Keratinocyte (primary cell): Measurements from ENCODE around the gene RNU6-1. TPM values are rescaled to one million over a fixed set of nuclear protein-coding genes. Genes with fewer than 3 reads are reported as not detected.

Source experiments
- DNase-seq: peaks from one replicate; pipeline ENCODE4 v3.0.0-alpha.2; 2011; ENCODE audit warnings: low read depth, missing footprints, low spot score
- FAIRE-seq: peaks from 2 replicates; lab custom pipeline; 2011; peaks lifted over from hg19 to GRCh38; lab: Jason Lieb, UNC
- H2AFZ ChIP-seq: 2 replicates; pipeline ENCODE4 v1.6.0; 2012; ENCODE audit warnings: low read length, control low read depth, inconsistent platforms; ENCODE audit not compliant: control insufficient read depth
- H3K27ac ChIP-seq: 2 replicates; pipeline ENCODE4 v1.5.1; 2011; ENCODE audit warnings: low read length; ENCODE audit not compliant: control insufficient read depth, insufficient read depth
- H3K27me3 ChIP-seq: 3 replicates; pipeline ENCODE4 v1.6.0; 2011; ENCODE audit warnings: low read length; ENCODE audit not compliant: control insufficient read depth, insufficient read depth; ENCODE audit errors: extremely low read depth
- H3K36me3 ChIP-seq, 2 experiments: 2 replicates in 1 of 2; 3 replicates in 1 of 2; pipeline ENCODE4 v1.5.1; 2011; ENCODE audit warnings: low read length in 2 of 2, mild to moderate bottlenecking in 1 of 2; ENCODE audit not compliant: control insufficient read depth in 2 of 2, insufficient read depth in 2 of 2; ENCODE audit errors: extremely low read depth in 1 of 2
- H3K4me1 ChIP-seq: 3 replicates; pipeline ENCODE4 v1.5.1; 2011; ENCODE audit warnings: low read length; ENCODE audit not compliant: control insufficient read depth, insufficient read depth; ENCODE audit errors: extremely low read depth
- H3K4me2 ChIP-seq: 3 replicates; pipeline ENCODE4 v1.6.0; 2011; ENCODE audit warnings: low read depth, low read length; ENCODE audit not compliant: control insufficient read depth, insufficient read depth; ENCODE audit errors: extremely low read depth
- H3K4me3 ChIP-seq, 3 experiments: fragments of 200-600 bp in 1 of 3; sonication (generic) in 1 of 3; 2 replicates in 2 of 3; 3 replicates in 1 of 3; pipeline ENCODE4 v1.5.1; 2011 to 2016; ENCODE audit warnings: low read length in 3 of 3, mild to moderate bottlenecking in 3 of 3, control low read depth in 2 of 3, inconsistent platforms in 1 of 3, low read depth in 1 of 3, mixed read lengths in 1 of 3, mixed run types in 1 of 3, moderate library complexity in 1 of 3; ENCODE audit not compliant: control insufficient read depth in 2 of 3, insufficient read depth in 2 of 3; ENCODE audit errors: extremely low read depth in 1 of 3
- H3K79me2 ChIP-seq: 2 replicates; pipeline ENCODE4 v1.6.0; 2012; ENCODE audit warnings: low read length; ENCODE audit not compliant: control insufficient read depth, insufficient read depth
- H3K9ac ChIP-seq: 3 replicates; pipeline ENCODE4 v1.6.0; 2011; ENCODE audit warnings: low read length; ENCODE audit not compliant: control insufficient read depth, insufficient read depth; ENCODE audit errors: extremely low read depth
- H3K9me1 ChIP-seq: 3 replicates; pipeline ENCODE4 v1.6.0; 2011; ENCODE audit warnings: low read length; ENCODE audit not compliant: control insufficient read depth, insufficient read depth; ENCODE audit errors: extremely low read depth
- H3K9me3 ChIP-seq: 2 replicates; pipeline ENCODE4 v1.5.1; 2012; ENCODE audit warnings: low read depth, low read length; ENCODE audit not compliant: control insufficient read depth
- H4K20me1 ChIP-seq: 3 replicates; pipeline ENCODE4 v1.6.0; 2011; ENCODE audit warnings: low read length; ENCODE audit not compliant: control insufficient read depth, insufficient read depth; ENCODE audit errors: extremely low read depth
- EZH2 ChIP-seq: IDR thresholded peaks from one replicate; pipeline ENCODE4 v1.6.1; 2012; ENCODE audit warnings: inconsistent platforms, mild to moderate bottlenecking, low read length, moderate library complexity
- dilution Hi-C: fragments of 300-500 bp; cut with MboI; formaldehyde crosslinking; loops from one replicate; pipeline ENCODE4 v1.7.0; 2020; ENCODE audit warnings: low sequenced_read_pairs; ENCODE audit not compliant: extremely low pct_ligation_motif_present
- polyA plus RNA-seq, 5 experiments: library from polyadenylated mRNA; depleted of rRNA in 3 of 5; stranded (reverse) in 3 of 5; stranded (forward) in 1 of 5; unstranded in 1 of 5; fragments of >200 nt; gene quantifications; 1 replicate in 1 of 5; 2 replicates in 3 of 5; 3 replicates in 1 of 5; pipeline versions ENCODE4 v1.2.1 to v1.2.3, GENCODE V29; 2011 to 2012; ENCODE audit warnings: missing spikeins in 2 of 5, low read depth in 1 of 5, low replicate concordance in 1 of 5
- TF ChIP-seq, protein P1 (sequence below), 3 experiments: IDR thresholded peaks in 1 of 3; conservative IDR thresholded peaks in 1 of 3; optimal IDR thresholded peaks in 1 of 3; 2 replicates in 2 of 3; 3 replicates in 1 of 3; pipeline versions ENCODE3 to v1.5.1; 2011; ENCODE audit warnings: low read length in 3 of 3, mild to moderate bottlenecking in 3 of 3, moderate library complexity in 2 of 3, control low read depth in 1 of 3, inconsistent platforms in 1 of 3; ENCODE audit not compliant: insufficient read depth in 2 of 3; ENCODE audit errors: extremely low read depth in 1 of 3

The RNU6-1 gene
- polyA plus RNA-seq, 1 donor (not counting 4 experiments of a cell fraction or from before 2014, with no cell fraction given) = not detected

DNA sequence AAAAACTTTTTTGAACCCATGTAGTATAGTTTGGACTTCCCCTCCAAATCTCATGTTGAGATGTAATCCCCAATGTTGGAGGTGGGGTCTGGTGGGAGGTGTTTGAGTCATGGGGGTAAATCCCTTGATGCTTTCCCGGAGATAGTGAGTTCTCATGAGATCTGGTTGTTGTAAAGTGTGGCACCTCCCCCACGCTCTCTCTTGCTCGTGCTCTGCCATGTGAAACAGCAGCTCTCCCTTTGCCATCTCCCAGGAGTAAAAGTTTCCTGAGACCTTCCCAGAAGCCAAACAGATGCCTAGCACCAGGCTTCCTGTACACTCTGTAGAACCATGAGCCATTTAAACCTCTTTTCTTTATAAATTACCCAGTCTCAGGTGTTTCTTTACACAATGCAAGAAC, 16.0 kb upstream of the RNU6-1 start:
- DNase-seq (no peak), FAIRE-seq (no peak)
- Histone ChIP-seq H3K4me3 (no peak overlapping the region), H3K9me3 (no peaks in the 10 kb centered on the region), H3K36me3 (no peaks in the 10 kb centered on the region), H4K20me1 (no peaks in the 10 kb centered on the region), H3K4me1 (peaks cover 3% of the 10 kb centered on the region), H3K4me2 (no peak overlapping the region), H2AFZ (no peak overlapping the region), H3K27ac (no peak overlapping the region), H3K79me2 (no peaks in the 10 kb centered on the region), H3K9ac (no peak overlapping the region), H3K9me1 (no peaks in the 10 kb centered on the region), H3K27me3 (no peaks in the 10 kb centered on the region)
- dilution Hi-C loops = loop anchor here (10.0 kb wide), 1 partner anchor 179 kb away; no protein-coding TSS in a partner anchor
- TF ChIP-seq EZH2 = no peak
- TF ChIP-seq, protein P1, sequence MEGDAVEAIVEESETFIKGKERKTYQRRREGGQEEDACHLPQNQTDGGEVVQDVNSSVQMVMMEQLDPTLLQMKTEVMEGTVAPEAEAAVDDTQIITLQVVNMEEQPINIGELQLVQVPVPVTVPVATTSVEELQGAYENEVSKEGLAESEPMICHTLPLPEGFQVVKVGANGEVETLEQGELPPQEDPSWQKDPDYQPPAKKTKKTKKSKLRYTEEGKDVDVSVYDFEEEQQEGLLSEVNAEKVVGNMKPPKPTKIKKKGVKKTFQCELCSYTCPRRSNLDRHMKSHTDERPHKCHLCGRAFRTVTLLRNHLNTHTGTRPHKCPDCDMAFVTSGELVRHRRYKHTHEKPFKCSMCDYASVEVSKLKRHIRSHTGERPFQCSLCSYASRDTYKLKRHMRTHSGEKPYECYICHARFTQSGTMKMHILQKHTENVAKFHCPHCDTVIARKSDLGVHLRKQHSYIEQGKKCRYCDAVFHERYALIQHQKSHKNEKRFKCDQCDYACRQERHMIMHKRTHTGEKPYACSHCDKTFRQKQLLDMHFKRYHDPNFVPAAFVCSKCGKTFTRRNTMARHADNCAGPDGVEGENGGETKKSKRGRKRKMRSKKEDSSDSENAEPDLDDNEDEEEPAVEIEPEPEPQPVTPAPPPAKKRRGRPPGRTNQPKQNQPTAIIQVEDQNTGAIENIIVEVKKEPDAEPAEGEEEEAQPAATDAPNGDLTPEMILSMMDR (optimal IDR thresholded peaks at IDR 0.05 in 1 of 3, IDR thresholded peaks at IDR 0.05 in 1 of 3, conservative IDR thresholded peaks at IDR 0.05 in 1 of 3; ENCODE audit: extremely low read depth in 1 of 3, insufficient read depth in 2 of 3, low read length in 3 of 3) = no peak

GRCh38 chr15:67854358-67854757, 14.5 kb upstream of the RNU6-1 start:
- dilution Hi-C loops = loop anchor here (10.0 kb wide), 1 partner anchor 180 kb away; no protein-coding TSS in a partner anchor
- Histone ChIP-seq H3K4me3 (no peak overlapping the region), H3K9me3 (no peaks in the 10 kb centered on the region), H3K27me3 (no peaks in the 10 kb centered on the region), H3K4me1 (peaks cover 6% of the 10 kb centered on the region), H3K27ac (no peak overlapping the region), H3K36me3 (no peaks in the 10 kb centered on the region), H2AFZ (no peak overlapping the region), H3K4me2 (no peak overlapping the region), H3K9ac (no peak overlapping the region), H4K20me1 (peaks cover 3% of the 10 kb centered on the region), H3K79me2 (no peaks in the 10 kb centered on the region), H3K9me1 (no peaks in the 10 kb centered on the region)
- no peak for TF ChIP-seq EZH2
- TF ChIP-seq, protein P1 (optimal IDR thresholded peaks at IDR 0.05 in 1 of 3, IDR thresholded peaks at IDR 0.05 in 1 of 3, conservative IDR thresholded peaks at IDR 0.05 in 1 of 3; ENCODE audit: extremely low read depth in 1 of 3, insufficient read depth in 2 of 3, low read length in 3 of 3) = no peak
- DNase-seq = no peak
- FAIRE-seq = no peak
